ENCODE measurements around the gene EXOSC10. TPM values are rescaled to one million over a fixed set of nuclear protein-coding genes. Genes with fewer than 3 reads are reported as not detected.

The EXOSC10 gene
- total and polyA plus RNA-seq, 2 of the 13 experiments (the other 11 are each of a cell fraction or from before 2014, with no cell fraction given), result 48.4 to 67.6 TPM

DNA sequence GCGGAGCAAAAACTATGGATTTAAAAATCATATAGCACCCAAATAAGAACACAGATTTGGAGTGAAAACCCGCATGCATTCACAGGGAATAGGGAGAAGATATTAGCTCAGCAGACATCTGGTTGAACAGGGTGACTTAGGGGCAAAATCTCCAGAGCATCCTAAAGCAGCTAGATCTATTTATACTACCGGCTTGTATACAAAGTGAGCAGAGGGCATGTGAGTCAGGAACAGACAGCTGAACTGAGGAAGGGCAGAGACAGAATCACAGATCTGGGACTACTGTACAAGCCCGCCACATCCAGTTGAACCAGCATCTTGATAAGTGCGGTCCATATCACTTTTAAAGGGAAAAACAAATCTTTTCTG is 35.2 kb upstream of the EXOSC10 start (continued):
- TF ChIP-seq, protein P1, sequence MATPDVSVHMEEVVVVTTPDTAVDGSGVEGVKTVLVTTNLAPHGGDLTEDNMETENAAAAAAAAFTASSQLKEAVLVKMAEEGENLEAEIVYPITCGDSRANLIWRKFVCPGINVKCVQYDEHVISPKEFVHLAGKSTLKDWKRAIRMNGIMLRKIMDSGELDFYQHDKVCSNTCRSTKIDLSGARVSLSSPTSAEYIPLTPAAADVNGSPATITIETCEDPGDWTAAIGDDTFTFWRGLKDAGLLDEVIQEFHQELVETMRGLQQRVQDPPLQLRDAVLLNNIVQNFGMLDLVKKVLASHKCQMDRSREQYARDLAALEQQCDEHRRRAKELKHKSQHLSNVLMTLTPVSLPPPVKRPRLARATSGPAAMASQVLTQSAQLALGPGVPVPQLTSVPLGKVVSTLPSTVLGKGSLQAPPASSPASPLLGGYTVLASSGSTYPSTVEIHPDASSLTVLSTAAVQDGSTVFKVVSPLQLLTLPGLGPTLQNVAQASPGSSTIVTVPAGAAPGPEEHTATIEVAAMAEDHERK (CRISPR knock-in tag; IDR thresholded peaks at IDR 0.05; ENCODE audit: low read depth), result no peak
- TF ChIP-seq, protein P2, sequence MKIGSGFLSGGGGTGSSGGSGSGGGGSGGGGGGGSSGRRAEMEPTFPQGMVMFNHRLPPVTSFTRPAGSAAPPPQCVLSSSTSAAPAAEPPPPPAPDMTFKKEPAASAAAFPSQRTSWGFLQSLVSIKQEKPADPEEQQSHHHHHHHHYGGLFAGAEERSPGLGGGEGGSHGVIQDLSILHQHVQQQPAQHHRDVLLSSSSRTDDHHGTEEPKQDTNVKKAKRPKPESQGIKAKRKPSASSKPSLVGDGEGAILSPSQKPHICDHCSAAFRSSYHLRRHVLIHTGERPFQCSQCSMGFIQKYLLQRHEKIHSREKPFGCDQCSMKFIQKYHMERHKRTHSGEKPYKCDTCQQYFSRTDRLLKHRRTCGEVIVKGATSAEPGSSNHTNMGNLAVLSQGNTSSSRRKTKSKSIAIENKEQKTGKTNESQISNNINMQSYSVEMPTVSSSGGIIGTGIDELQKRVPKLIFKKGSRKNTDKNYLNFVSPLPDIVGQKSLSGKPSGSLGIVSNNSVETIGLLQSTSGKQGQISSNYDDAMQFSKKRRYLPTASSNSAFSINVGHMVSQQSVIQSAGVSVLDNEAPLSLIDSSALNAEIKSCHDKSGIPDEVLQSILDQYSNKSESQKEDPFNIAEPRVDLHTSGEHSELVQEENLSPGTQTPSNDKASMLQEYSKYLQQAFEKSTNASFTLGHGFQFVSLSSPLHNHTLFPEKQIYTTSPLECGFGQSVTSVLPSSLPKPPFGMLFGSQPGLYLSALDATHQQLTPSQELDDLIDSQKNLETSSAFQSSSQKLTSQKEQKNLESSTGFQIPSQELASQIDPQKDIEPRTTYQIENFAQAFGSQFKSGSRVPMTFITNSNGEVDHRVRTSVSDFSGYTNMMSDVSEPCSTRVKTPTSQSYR (CRISPR knock-in tag; IDR thresholded peaks at IDR 0.05; ENCODE audit: borderline replicate concordance), result no peak
- TF ChIP-seq, protein P3, sequence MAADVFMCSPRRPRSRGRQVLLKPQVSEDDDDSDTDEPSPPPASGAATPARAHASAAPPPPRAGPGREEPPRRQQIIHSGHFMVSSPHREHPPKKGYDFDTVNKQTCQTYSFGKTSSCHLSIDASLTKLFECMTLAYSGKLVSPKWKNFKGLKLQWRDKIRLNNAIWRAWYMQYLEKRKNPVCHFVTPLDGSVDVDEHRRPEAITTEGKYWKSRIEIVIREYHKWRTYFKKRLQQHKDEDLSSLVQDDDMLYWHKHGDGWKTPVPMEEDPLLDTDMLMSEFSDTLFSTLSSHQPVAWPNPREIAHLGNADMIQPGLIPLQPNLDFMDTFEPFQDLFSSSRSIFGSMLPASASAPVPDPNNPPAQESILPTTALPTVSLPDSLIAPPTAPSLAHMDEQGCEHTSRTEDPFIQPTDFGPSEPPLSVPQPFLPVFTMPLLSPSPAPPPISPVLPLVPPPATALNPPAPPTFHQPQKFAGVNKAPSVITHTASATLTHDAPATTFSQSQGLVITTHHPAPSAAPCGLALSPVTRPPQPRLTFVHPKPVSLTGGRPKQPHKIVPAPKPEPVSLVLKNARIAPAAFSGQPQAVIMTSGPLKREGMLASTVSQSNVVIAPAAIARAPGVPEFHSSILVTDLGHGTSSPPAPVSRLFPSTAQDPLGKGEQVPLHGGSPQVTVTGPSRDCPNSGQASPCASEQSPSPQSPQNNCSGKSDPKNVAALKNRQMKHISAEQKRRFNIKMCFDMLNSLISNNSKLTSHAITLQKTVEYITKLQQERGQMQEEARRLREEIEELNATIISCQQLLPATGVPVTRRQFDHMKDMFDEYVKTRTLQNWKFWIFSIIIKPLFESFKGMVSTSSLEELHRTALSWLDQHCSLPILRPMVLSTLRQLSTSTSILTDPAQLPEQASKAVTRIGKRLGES (CRISPR knock-in tag; IDR thresholded peaks at IDR 0.05; ENCODE audit: borderline replicate concordance), result no peak
- TF ChIP-seq ZNF343 (CRISPR knock-in tag; IDR thresholded peaks at IDR 0.05), result no peak
- TF ChIP-seq FOXP1 (IDR thresholded peaks at IDR 0.05), result no peak
- TF ChIP-seq FOXP1 (CRISPR knock-in tag; IDR thresholded peaks at IDR 0.05), result no peak
- TF ChIP-seq, protein P4, sequence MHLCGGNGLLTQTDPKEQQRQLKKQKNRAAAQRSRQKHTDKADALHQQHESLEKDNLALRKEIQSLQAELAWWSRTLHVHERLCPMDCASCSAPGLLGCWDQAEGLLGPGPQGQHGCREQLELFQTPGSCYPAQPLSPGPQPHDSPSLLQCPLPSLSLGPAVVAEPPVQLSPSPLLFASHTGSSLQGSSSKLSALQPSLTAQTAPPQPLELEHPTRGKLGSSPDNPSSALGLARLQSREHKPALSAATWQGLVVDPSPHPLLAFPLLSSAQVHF (CRISPR knock-in tag; IDR thresholded peaks at IDR 0.05), result no peak
- TF ChIP-seq HOXD1 (CRISPR knock-in tag; IDR thresholded peaks at IDR 0.05), result no peak
- no peak for TF ChIP-seq ZBTB38 (CRISPR knock-in tag; IDR thresholded peaks at IDR 0.05)
- TF ChIP-seq, protein P5, sequence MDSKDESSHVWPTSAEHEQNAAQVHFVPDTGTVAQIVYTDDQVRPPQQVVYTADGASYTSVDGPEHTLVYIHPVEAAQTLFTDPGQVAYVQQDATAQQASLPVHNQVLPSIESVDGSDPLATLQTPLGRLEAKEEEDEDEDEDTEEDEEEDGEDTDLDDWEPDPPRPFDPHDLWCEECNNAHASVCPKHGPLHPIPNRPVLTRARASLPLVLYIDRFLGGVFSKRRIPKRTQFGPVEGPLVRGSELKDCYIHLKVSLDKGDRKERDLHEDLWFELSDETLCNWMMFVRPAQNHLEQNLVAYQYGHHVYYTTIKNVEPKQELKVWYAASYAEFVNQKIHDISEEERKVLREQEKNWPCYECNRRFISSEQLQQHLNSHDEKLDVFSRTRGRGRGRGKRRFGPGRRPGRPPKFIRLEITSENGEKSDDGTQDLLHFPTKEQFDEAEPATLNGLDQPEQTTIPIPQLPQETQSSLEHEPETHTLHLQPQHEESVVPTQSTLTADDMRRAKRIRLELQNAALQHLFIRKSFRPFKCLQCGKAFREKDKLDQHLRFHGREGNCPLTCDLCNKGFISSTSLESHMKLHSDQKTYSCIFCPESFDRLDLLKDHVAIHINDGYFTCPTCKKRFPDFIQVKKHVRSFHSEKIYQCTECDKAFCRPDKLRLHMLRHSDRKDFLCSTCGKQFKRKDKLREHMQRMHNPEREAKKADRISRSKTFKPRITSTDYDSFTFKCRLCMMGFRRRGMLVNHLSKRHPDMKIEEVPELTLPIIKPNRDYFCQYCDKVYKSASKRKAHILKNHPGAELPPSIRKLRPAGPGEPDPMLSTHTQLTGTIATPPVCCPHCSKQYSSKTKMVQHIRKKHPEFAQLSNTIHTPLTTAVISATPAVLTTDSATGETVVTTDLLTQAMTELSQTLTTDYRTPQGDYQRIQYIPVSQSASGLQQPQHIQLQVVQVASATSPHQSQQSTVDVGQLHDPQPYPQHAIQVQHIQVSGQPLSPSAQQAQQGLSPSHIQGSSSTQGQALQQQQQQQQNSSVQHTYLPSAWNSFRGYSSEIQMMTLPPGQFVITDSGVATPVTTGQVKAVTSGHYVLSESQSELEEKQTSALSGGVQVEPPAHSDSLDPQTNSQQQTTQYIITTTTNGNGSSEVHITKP (CRISPR knock-in tag; IDR thresholded peaks at IDR 0.05; ENCODE audit: low read depth), result no peak
- no peak for TF ChIP-seq MZF1 (CRISPR knock-in tag; IDR thresholded peaks at IDR 0.05; ENCODE audit: borderline replicate concordance)
- TF ChIP-seq, protein P6, sequence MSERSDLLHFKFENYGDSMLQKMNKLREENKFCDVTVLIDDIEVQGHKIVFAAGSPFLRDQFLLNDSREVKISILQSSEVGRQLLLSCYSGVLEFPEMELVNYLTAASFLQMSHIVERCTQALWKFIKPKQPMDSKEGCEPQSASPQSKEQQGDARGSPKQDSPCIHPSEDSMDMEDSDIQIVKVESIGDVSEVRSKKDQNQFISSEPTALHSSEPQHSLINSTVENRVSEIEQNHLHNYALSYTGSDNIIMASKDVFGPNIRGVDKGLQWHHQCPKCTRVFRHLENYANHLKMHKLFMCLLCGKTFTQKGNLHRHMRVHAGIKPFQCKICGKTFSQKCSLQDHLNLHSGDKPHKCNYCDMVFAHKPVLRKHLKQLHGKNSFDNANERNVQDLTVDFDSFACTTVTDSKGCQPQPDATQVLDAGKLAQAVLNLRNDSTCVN (CRISPR knock-in tag; IDR thresholded peaks at IDR 0.05; ENCODE audit: borderline replicate concordance), result no peak

Data from HepG2 (cell line).